Measurements from ENCODE around the gene ZFYVE9. TPM values are rescaled to one million over a fixed set of nuclear protein-coding genes. Genes with fewer than 3 reads are reported as not detected.
A peak's percentile ranks its signal among the peaks of the same experiment; 100 is the strongest.

ZFYVE9 gene
- total RNA-seq, 1 donor from 2014 or later = 16.5 TPM

DNA sequence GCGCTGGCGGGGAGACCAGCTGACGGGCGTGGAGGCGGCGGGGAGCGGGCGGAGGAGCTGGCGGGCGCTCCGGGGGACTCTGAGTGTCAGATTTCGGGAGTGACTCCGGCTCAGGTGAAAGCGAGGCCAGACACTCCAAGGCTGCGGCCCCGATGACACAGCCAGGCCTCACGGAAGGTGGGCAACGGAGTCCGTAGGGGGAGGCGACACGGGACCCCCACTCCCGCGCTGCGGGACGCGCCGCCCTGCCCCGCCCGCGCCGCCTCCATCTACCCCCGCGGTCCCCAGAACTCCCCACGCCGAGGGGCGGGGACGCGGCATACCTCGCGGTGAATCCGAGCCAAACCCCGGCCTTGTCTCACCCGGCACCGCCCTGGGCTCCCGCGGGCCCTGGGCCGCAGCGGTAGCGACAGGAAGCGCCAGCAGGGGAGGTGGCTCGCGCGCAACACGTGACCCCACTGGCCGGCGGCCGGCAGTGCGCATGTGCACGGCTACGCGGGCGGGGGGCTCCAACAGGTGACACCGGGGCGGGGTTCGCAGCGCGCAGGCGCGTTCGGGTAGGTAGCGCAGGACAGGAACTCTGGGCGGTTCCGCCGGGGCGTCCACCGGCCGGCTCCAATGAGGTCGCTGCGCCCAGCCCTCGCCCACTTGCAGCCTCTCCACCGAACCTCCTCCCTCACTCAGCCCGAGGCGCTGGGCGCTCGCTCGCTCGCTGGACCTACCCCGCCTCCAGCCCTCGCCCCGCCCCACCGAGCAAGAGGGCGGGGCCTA, 224.0 kb downstream of the ZFYVE9 start, which contains the start of gene CC2D1B:
TSS of gene CC2D1B (minus strand) at position 460 of the 771 bp plus-strand sequence. CDS start 1,585 bp downstream, outside the sequence.
- TF ChIP-seq EZH2 (IDR thresholded peaks at IDR 0.05; ENCODE audit: insufficient read depth, low read length) = no peak
- TF ChIP-seq, protein P1, sequence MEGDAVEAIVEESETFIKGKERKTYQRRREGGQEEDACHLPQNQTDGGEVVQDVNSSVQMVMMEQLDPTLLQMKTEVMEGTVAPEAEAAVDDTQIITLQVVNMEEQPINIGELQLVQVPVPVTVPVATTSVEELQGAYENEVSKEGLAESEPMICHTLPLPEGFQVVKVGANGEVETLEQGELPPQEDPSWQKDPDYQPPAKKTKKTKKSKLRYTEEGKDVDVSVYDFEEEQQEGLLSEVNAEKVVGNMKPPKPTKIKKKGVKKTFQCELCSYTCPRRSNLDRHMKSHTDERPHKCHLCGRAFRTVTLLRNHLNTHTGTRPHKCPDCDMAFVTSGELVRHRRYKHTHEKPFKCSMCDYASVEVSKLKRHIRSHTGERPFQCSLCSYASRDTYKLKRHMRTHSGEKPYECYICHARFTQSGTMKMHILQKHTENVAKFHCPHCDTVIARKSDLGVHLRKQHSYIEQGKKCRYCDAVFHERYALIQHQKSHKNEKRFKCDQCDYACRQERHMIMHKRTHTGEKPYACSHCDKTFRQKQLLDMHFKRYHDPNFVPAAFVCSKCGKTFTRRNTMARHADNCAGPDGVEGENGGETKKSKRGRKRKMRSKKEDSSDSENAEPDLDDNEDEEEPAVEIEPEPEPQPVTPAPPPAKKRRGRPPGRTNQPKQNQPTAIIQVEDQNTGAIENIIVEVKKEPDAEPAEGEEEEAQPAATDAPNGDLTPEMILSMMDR (IDR thresholded peaks at IDR 0.05; ENCODE audit: insufficient read depth, low read depth, low read length) = no peak
- FAIRE-seq = no peak

DNA sequence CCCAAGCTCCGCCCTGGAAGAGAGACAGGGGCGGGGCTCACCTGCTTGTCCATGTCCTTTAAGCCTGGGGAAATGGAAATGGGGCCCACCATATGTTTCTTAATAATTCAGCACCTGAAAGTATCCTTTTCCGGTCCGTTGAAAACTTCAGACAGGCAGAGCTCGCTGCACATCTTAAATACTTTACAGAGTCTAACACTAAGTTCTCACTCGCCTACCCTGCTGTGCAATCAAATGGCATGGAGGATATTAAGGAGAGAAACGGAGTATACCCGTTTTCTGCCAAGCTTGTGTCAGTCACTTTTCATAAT, 224.6 kb downstream of the ZFYVE9 start:
- Mint-ChIP-seq H3K36me3 (ENCODE audit: low read depth, unreplicated experiment) (peaks cover 4% of the 10 kb centered on the region), H3K27ac (ENCODE audit: unreplicated experiment) (no peak overlapping the region), H3K27me3 (ENCODE audit: low read depth, unreplicated experiment) (no peaks in the 10 kb centered on the region), H3K4me3 (ENCODE audit: unreplicated experiment) (peak overlapping the region; percentile 79), H3K9me3 (ENCODE audit: unreplicated experiment) (no peaks in the 10 kb centered on the region), H3K4me1 (ENCODE audit: low read depth, unreplicated experiment) (peaks cover 3% of the 10 kb centered on the region)
- Histone ChIP-seq H3K27me3 (ENCODE audit: insufficient read depth, low read length) (no peaks in the 10 kb centered on the region), H3K4me3 (ENCODE audit: insufficient read depth, low read depth, low read length) (peak overlapping the region; percentile 89), H3K4me1 (ENCODE audit: insufficient read depth, low read length) (peaks cover 10% of the 10 kb centered on the region), H3K9ac (ENCODE audit: low read length) (no peak overlapping the region), H3K9me3 (ENCODE audit: insufficient read depth, low read depth, low read length) (no peaks in the 10 kb centered on the region), H2AFZ (ENCODE audit: low read depth, low read length) (no peak overlapping the region), H4K20me1 (ENCODE audit: insufficient read depth, low read length) (peaks cover 20% of the 10 kb centered on the region), H3K36me3 (ENCODE audit: insufficient read depth, low read length) (peaks cover 9% of the 10 kb centered on the region), H3K4me2 (ENCODE audit: low read length) (peak overlapping the region; percentile 98), H3K79me2 (ENCODE audit: insufficient read depth, low read length) (peaks cover 36% of the 10 kb centered on the region), H3K27ac (ENCODE audit: low read depth, low read length) (no peak overlapping the region)
- FAIRE-seq (no peak), DNase-seq (ENCODE audit: low read depth) (no peak)
- TF ChIP-seq, protein P1 (IDR thresholded peaks at IDR 0.05; ENCODE audit: insufficient read depth, low read depth, low read length) = no peak
- TF ChIP-seq EZH2 (IDR thresholded peaks at IDR 0.05; ENCODE audit: insufficient read depth, low read length) = no peak

More for the DNA sequence above, 224.0 kb downstream of the ZFYVE9 start, which contains the start of gene CC2D1B:
- peak; percentile 91 for DNase-seq (ENCODE audit: low read depth)
- H3K27me3 ChIP-seq (ENCODE audit: insufficient read depth, low read length) = no peaks in the 10 kb centered on the region
- peak within 1 kb of the TSS; percentile 81 for H2AFZ ChIP-seq (ENCODE audit: low read depth, low read length)
- H3K4me3 ChIP-seq (ENCODE audit: insufficient read depth, low read depth, low read length) = peak within 1 kb of the TSS; percentile 89
- peaks cover 9% of the 10 kb centered on the region for H3K36me3 ChIP-seq (ENCODE audit: insufficient read depth, low read length)
- H3K9ac ChIP-seq (ENCODE audit: low read length) = peak within 1 kb of the TSS; percentile 97
- H3K27ac ChIP-seq (ENCODE audit: low read depth, low read length) = peak within 1 kb of the TSS; percentile 88
- Mint-ChIP-seq H3K27ac (ENCODE audit: unreplicated experiment) (peak within 1 kb of the TSS; percentile 97), H3K36me3 (ENCODE audit: low read depth, unreplicated experiment) (peaks cover 6% of the 10 kb centered on the region), H3K27me3 (ENCODE audit: low read depth, unreplicated experiment) (no peaks in the 10 kb centered on the region), H3K4me1 (ENCODE audit: low read depth, unreplicated experiment) (peaks cover 3% of the 10 kb centered on the region), H3K4me3 (ENCODE audit: unreplicated experiment) (peak within 1 kb of the TSS; percentile 100), H3K9me3 (ENCODE audit: unreplicated experiment) (no peaks in the 10 kb centered on the region)
- H3K9me3 ChIP-seq (ENCODE audit: insufficient read depth, low read depth, low read length) = no peaks in the 10 kb centered on the region
- peaks cover 23% of the 10 kb centered on the region for H4K20me1 ChIP-seq (ENCODE audit: insufficient read depth, low read length)
- peak within 1 kb of the TSS; percentile 98 for H3K4me2 ChIP-seq (ENCODE audit: low read length)
- peaks cover 36% of the 10 kb centered on the region for H3K79me2 ChIP-seq (ENCODE audit: insufficient read depth, low read length)
- H3K4me1 ChIP-seq (ENCODE audit: insufficient read depth, low read length) = peaks cover 10% of the 10 kb centered on the region

DNA sequence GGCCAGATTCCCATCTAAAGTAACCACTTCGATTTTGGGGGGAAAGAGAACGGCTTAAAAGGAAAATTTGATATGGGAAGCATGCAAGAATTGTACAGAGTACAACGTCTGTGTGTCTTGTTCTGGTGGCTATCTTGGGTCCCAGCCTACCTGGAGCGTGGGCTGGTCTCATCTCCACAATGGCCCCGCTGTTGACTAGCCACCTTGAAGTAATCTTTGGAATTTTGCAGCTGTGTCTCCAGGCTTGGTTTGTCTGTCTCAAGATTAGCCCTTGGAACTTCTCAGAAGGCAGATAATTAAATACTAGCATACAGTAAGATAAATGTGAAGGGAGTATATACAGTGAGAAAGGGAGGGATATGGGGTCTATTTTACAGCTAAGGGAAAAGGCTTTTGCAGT, 225.4 kb downstream of the ZFYVE9 start:
- Histone ChIP-seq H4K20me1 (ENCODE audit: insufficient read depth, low read length) (peaks cover 13% of the 10 kb centered on the region), H3K27me3 (ENCODE audit: insufficient read depth, low read length) (no peaks in the 10 kb centered on the region), H2AFZ (ENCODE audit: low read depth, low read length) (no peak overlapping the region), H3K4me3 (ENCODE audit: insufficient read depth, low read depth, low read length) (no peak overlapping the region), H3K36me3 (ENCODE audit: insufficient read depth, low read length) (peaks cover 6% of the 10 kb centered on the region), H3K9me3 (ENCODE audit: insufficient read depth, low read depth, low read length) (no peaks in the 10 kb centered on the region), H3K4me1 (ENCODE audit: insufficient read depth, low read length) (peaks cover 10% of the 10 kb centered on the region), H3K27ac (ENCODE audit: low read depth, low read length) (no peak overlapping the region), H3K79me2 (ENCODE audit: insufficient read depth, low read length) (peaks cover 31% of the 10 kb centered on the region), H3K4me2 (ENCODE audit: low read length) (no peak overlapping the region), H3K9ac (ENCODE audit: low read length) (no peak overlapping the region)
- Mint-ChIP-seq H3K27ac (ENCODE audit: unreplicated experiment) (no peak overlapping the region), H3K4me1 (ENCODE audit: low read depth, unreplicated experiment) (peaks cover 3% of the 10 kb centered on the region), H3K36me3 (ENCODE audit: low read depth, unreplicated experiment) (peaks cover 4% of the 10 kb centered on the region), H3K9me3 (ENCODE audit: unreplicated experiment) (no peaks in the 10 kb centered on the region), H3K4me3 (ENCODE audit: unreplicated experiment) (peak overlapping the region; percentile 79), H3K27me3 (ENCODE audit: low read depth, unreplicated experiment) (no peaks in the 10 kb centered on the region)
- DNase-seq (ENCODE audit: low read depth) (no peak), FAIRE-seq (no peak)
- no peak for TF ChIP-seq EZH2 (IDR thresholded peaks at IDR 0.05; ENCODE audit: insufficient read depth, low read length)
- TF ChIP-seq, protein P1 (IDR thresholded peaks at IDR 0.05; ENCODE audit: insufficient read depth, low read depth, low read length) = no peak

Measured in astrocyte (in vitro differentiated cells and primary cell).